HG02623 (cell line): ENCODE data around the gene SHLD1.
A peak's percentile ranks its signal among the peaks of the same experiment; 100 is the strongest.
"Not testable (repeated sequence)": the region's sequence is repeated elsewhere in the genome, so short reads cannot be mapped to it uniquely, and the experiment has no call there.

Experiments
- ATAC-seq: cut with Tn5 transposase; IDR thresholded peaks from one replicate; pipeline ENCODE4 v1.9.1; 2021; ENCODE audit warnings: moderate library complexity; ENCODE audit not compliant: unreplicated experiment

The SHLD1 gene

GRCh38 chr20:5780846-5781217 is 30.6 kb downstream of the SHLD1 start:
- no peak for ATAC-seq

GRCh38 chr20:5781367-5781766 is 31.2 kb downstream of the SHLD1 start:
- ATAC-seq, result not testable (repeated sequence)

DNA sequence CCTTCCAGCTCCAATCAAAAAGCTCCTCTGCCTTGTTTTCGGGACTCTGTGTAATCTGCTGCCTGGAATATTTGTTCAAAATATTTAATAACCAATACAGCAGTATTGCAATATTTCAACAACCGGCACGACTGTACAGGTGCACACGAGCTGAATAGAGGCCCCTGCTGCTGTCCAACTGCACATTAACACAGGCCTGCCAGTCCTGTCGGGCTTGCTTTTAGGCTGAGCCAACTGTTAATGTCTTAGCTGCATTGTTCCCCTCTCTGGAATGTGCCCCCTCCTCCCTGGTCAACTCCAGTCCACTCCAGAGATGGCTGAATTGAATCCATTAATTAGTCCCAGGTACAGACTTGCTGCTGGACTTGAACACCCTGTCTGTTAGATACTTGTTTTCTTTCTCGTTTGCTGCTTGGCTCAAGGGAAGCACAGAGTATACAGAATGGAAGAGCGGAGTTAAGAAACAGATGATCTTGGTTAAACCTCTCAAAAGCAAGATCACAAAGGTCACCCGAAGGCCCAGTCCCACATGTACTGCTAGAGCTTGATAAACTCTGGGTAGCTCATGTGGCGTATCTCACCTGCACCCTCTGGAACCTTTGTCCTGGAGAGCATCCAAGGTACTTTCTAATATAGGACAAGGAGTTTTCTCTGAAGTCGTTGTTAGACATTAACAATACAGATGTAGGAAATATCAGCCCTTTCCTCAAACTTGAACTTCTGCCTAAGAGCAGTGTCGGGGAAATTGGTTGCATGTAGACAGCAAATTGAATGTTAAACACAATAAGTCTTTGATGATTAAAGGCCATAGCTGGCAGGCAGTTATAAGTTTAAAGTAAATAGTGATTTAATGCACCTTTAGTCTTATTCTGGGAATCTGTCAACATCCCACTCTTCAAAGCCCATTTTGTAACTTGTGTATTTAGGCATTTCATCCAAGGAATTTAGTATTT is 31.9 kb downstream of the SHLD1 start:
- no peak for ATAC-seq

GRCh38 chr20:5784735-5785134 is 34.5 kb downstream of the SHLD1 start:
- no peak for ATAC-seq

GRCh38 chr20:5785146-5785545 is 34.9 kb downstream of the SHLD1 start:
- no peak for ATAC-seq

DNA sequence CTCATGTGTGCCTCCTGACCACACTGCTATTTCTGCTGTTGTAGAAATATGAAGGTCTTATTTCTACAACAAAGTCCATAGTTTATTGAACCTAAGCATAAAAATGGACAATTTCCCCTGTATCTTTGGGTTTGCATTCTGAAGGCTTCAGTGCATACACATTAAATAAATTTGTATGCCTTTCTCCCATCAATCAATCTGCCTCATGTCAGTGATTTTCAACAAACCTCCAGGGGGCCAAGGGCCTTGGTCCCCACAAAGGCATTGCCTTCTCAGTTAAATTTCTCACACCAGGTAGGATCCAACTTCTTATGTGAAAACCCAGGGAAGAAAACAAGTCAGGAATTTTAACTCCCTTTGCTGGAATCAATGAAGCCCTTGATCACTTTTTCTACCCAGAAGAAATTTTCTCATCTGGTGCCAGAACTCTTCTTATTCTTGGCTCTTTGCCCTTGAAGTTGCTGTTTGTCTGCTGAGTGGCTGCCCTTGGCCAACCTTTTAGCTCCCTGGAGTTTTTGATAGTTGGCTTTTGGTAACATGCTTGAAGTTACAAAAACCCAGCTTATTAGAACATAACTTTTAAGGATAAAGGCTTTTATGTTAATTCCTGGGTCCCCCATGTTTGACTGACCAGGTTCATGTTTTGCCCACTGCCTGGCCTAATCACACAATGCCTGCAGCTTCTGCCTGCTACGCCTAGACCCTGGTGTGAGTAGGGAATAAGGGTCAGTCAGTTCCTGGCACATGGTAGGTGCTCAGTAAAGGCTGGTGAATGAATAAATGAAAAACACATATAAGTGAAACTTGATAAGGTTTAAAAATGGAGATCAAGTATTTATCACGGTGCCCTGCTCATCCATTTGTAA is 37.0 kb downstream of the SHLD1 start:
- no peak for ATAC-seq

- no peak for ATAC-seq
Observed at GRCh38 chr20:5787796-5788165, 37.6 kb downstream of the SHLD1 start.

GRCh38 chr20:5788385-5788895 is 38.2 kb downstream of the SHLD1 start:
- ATAC-seq, result peak; percentile 60

- no peak for ATAC-seq
Observed at GRCh38 chr20:5789827-5790226, 39.6 kb downstream of the SHLD1 start.

- ATAC-seq, result no peak
Observed at GRCh38 chr20:5793916-5794315, 43.7 kb downstream of the SHLD1 start.

- no peak for ATAC-seq
Observed at GRCh38 chr20:5796331-5797040, 46.3 kb downstream of the SHLD1 start.

- ATAC-seq, result no peak
Observed at GRCh38 chr20:5797165-5797564, 47.0 kb downstream of the SHLD1 start.

DNA sequence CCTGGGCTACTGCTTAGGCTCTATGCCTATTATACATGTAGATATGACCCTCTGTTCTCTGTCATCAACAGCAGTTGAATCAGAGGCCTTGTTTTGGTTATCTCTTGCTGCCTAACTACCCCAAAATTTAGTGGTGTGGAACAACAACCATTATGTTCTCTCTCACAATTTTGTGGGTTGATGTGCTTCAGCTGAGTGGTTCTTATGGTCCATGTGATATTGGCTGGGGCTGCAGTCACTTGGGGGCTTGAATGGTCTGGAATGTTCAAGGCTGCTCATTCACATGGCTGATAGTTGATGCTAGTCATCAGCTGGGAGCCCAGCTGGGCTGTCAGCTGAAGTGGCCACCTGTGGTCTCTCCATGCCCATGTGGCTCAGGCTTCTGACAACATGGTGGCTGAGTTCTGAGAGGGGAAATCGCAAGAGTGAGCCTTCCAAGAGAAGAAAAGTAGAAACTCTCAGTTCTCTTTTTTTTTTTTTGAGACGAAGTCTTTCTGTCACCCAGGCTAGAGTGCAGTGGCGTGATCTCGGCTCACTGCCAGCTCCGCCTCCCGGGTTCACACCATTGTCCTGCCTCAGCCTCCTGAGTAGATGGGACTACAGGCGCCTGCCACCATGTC is 47.8 kb downstream of the SHLD1 start:
- peak; percentile 92 for ATAC-seq

GRCh38 chr20:5803754-5804303 is 53.6 kb downstream of the SHLD1 start:
- ATAC-seq, result not testable (repeated sequence)

- no peak for ATAC-seq
Observed at GRCh38 chr20:5806457-5807263, 56.5 kb downstream of the SHLD1 start.

GRCh38 chr20:5807431-5807830 is 57.2 kb downstream of the SHLD1 start:
- no peak for ATAC-seq

GRCh38 chr20:5808901-5809300 is 58.7 kb downstream of the SHLD1 start:
- ATAC-seq, result no peak

DNA sequence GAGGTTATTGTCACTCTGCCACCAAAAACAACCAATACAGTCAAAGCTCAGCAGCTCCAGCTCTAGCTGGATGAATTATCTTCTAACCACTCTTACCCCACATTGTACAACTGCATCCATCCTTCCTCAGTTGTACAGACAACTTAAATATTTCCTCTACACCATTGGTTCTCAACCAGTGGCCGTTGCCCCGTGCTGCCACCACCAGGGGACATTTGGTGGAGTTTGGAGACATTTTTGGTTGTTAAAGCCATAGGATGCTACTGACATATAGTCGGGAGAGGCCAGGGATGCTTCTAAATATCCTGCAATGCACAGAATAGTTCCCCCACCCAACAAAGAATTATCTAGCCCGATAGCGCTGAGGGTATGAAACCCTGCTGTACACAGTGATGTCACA is 59.3 kb downstream of the SHLD1 start:
- no peak for ATAC-seq

DNA sequence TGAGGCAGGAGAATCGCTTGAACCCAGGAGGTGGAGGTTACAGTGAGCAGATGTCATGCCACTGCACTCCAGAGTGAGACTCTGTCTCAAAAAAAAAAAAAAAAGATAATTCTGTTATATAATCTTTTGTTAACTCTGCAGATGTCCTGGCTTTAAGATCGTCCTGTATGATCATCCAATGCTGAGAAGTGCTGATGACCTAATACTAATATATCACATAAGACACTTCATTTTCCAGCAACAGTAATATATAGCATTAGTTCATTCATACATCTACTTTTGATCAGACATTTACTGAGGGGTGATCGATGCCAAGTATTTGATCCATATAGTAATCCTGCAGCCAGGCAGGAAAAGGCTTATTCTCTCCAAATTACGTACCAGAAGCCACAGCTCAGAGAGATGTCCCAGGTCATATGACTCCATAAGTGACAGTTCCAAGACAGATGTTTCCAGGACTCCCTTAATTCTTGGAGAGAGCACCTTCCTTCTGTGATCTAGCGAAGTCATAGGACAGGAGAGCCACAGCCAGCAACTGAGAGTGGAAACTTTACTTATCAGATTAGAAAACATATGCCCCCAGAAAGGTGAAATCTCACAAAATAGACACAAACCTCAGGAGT is 60.7 kb downstream of the SHLD1 start:
- ATAC-seq, result no peak
